Neural cell (in vitro differentiated cells): Measurements from ENCODE around the gene GUCA2B. TPM values are rescaled to one million over a fixed set of nuclear protein-coding genes. Genes with fewer than 3 reads are reported as not detected.

Experiments used
- H2AFZ ChIP-seq: fragments of 200-600, 300-800 bp; sonication (generic), shearing (Covaris generic); 2 replicates; pipeline ENCODE4 v1.6.0; 2014; ENCODE audit warnings: low read depth, mild to moderate bottlenecking, antibody characterized with exemption, low read length, moderate library complexity
- H3F3A ChIP-seq: fragments of 200-600 bp; shearing (Covaris generic); 2 replicates; pipeline ENCODE4 v1.6.1; 2016; ENCODE audit warnings: mild to moderate bottlenecking, moderate library complexity, mixed read lengths, antibody characterized with exemption, low read length; ENCODE audit not compliant: insufficient read depth, poor library complexity, severe bottlenecking
- H3K27ac ChIP-seq: fragments of 200-600, 300-800 bp; sonication (generic), shearing (Covaris generic); 2 replicates; pipeline ENCODE4 v1.5.1; 2014; ENCODE audit warnings: mild to moderate bottlenecking, low read length, moderate library complexity
- H3K27me3 ChIP-seq: fragments of 300-800, 200-600 bp; sonication (generic), shearing (Covaris generic); 2 replicates; pipeline ENCODE4 v1.6.0; 2014; ENCODE audit warnings: mild to moderate bottlenecking, low read depth, low read length, moderate library complexity; ENCODE audit not compliant: insufficient read depth
- H3K36me3 ChIP-seq: fragments of 300-800, 200-600 bp; sonication (generic), shearing (Covaris generic); 2 replicates; pipeline ENCODE4 v1.5.1; 2014; ENCODE audit warnings: mild to moderate bottlenecking, antibody characterized with exemption, low read length, moderate library complexity; ENCODE audit not compliant: insufficient read depth
- H3K4me2 ChIP-seq: fragments of 300-800, 200-600 bp; sonication (generic), shearing (Covaris generic); 2 replicates; pipeline ENCODE4 v1.6.0; 2014; ENCODE audit warnings: mild to moderate bottlenecking, low read length
- H3K4me3 ChIP-seq: fragments of 300-800, 200-600 bp; sonication (generic), shearing (Covaris generic); 2 replicates; pipeline ENCODE4 v1.5.1; 2014; ENCODE audit warnings: mild to moderate bottlenecking, low read length, moderate library complexity
- H3K79me2 ChIP-seq: fragments of 200-600 bp; shearing (Covaris generic); replicated peaks from 2 replicates; pipeline ENCODE4 v1.6.0; 2014; ENCODE audit warnings: mild to moderate bottlenecking, low read length, moderate library complexity; ENCODE audit not compliant: insufficient read depth
- H3K9ac ChIP-seq: fragments of 300-800, 200-600 bp; sonication (generic), shearing (Covaris generic); 2 replicates; pipeline ENCODE4 v1.6.1; 2016; ENCODE audit warnings: mild to moderate bottlenecking, low read length, mixed read lengths
- H3K9me2 ChIP-seq: fragments of 200-600 bp; shearing (Covaris generic); 2 replicates; pipeline ENCODE4 v1.6.1; 2016; ENCODE audit warnings: mild to moderate bottlenecking, low read length, mixed read lengths; ENCODE audit not compliant: insufficient read depth
- H3K9me3 ChIP-seq: fragments of 200-600, 300-800 bp; sonication (generic), shearing (Covaris generic); 2 replicates; pipeline ENCODE4 v1.6.1; 2016; ENCODE audit warnings: mild to moderate bottlenecking, mixed run types, low read length, moderate library complexity, mixed read lengths
- H4K20me1 ChIP-seq: fragments of 200-600 bp; shearing (Covaris generic); 2 replicates; pipeline ENCODE4 v1.6.1; 2016; ENCODE audit warnings: mild to moderate bottlenecking, mixed run types; ENCODE audit not compliant: insufficient read depth
- EP300 ChIP-seq: fragments of 450-650 bp; conservative IDR thresholded peaks from 2 replicates; pipeline ENCODE4 v1.6.1; 2014; ENCODE audit warnings: antibody characterized with exemption, mild to moderate bottlenecking, moderate library complexity; ENCODE audit not compliant: poor library complexity, severe bottlenecking
- EZH2 ChIP-seq: fragments of 200-600, 300-800 bp; shearing (Covaris generic), sonication (generic); IDR thresholded peaks from 2 replicates; pipeline ENCODE4 v1.6.1; 2014; ENCODE audit warnings: antibody characterized with exemption, low read length, borderline replicate concordance, mild to moderate bottlenecking; ENCODE audit not compliant: insufficient read depth, poor library complexity, severe bottlenecking
- MXI1 ChIP-seq: fragments of 450-650 bp; conservative IDR thresholded peaks from 2 replicates; pipeline ENCODE4 v1.6.1; 2014; ENCODE audit warnings: antibody characterized with exemption, mild to moderate bottlenecking; ENCODE audit not compliant: poor library complexity, severe bottlenecking
- POLR2AphosphoS5 ChIP-seq: IDR thresholded peaks from 2 replicates; pipeline ENCODE4 v1.6.1; 2012
- RAD21 ChIP-seq: fragments of 450-650 bp; conservative IDR thresholded peaks from 2 replicates; pipeline ENCODE4 v1.6.1; 2014; ENCODE audit warnings: antibody characterized with exemption, mild to moderate bottlenecking, moderate library complexity
- REST ChIP-seq: IDR thresholded peaks from 2 replicates; pipeline ENCODE4 v1.6.1; 2012; ENCODE audit warnings: borderline replicate concordance
- SMC3 ChIP-seq: fragments of 450-650 bp; conservative IDR thresholded peaks from 2 replicates; pipeline ENCODE4 v1.6.1; 2014; ENCODE audit warnings: antibody characterized with exemption, mild to moderate bottlenecking, moderate library complexity; ENCODE audit not compliant: poor library complexity
- TAF1 ChIP-seq: IDR thresholded peaks from 2 replicates; pipeline ENCODE4 v1.6.1; 2012; ENCODE audit warnings: low read depth
- polyA plus RNA-seq: library from polyadenylated mRNA; depleted of rRNA; stranded (reverse); fragments of >200 nt; gene quantifications from 2 replicates; pipeline ENCODE4 v1.2.3, GENCODE V29; 2014
- TF ChIP-seq, protein P1 (sequence below): fragments of 450-650 bp; IDR thresholded peaks from 2 replicates; pipeline ENCODE4 v1.5.1; 2014; ENCODE audit warnings: antibody characterized with exemption, mild to moderate bottlenecking, moderate library complexity; ENCODE audit not compliant: poor library complexity, severe bottlenecking

Gene GUCA2B
- polyA plus RNA-seq, 1 donor from 2014 or later = not detected

DNA sequence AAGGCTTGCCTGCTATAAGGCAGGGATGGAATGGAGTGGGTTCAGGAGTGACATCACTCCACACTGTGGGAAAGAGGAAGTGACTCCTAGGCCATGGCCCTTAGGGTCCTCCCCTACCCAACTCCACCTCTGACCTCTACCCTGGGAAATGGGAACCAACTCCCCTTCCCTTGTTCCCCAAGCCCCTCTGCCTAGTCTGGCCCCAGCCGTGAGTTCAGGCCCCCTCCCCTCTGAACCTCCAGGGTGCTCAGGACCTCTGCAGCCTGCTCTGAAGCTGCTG lies 15.1 kb downstream of the GUCA2B start:
- no peaks in the 10 kb centered on the region for H4K20me1 ChIP-seq
- H3K79me2 ChIP-seq = no peaks in the 10 kb centered on the region
- TF ChIP-seq EZH2 (no peak), RAD21 (no peak), REST (no peak), SMC3 (no peak), POLR2AphosphoS5 (no peak), TAF1 (no peak), MXI1 (no peak), EP300 (no peak)
- TF ChIP-seq, protein P1, sequence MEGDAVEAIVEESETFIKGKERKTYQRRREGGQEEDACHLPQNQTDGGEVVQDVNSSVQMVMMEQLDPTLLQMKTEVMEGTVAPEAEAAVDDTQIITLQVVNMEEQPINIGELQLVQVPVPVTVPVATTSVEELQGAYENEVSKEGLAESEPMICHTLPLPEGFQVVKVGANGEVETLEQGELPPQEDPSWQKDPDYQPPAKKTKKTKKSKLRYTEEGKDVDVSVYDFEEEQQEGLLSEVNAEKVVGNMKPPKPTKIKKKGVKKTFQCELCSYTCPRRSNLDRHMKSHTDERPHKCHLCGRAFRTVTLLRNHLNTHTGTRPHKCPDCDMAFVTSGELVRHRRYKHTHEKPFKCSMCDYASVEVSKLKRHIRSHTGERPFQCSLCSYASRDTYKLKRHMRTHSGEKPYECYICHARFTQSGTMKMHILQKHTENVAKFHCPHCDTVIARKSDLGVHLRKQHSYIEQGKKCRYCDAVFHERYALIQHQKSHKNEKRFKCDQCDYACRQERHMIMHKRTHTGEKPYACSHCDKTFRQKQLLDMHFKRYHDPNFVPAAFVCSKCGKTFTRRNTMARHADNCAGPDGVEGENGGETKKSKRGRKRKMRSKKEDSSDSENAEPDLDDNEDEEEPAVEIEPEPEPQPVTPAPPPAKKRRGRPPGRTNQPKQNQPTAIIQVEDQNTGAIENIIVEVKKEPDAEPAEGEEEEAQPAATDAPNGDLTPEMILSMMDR = no peak

DNA sequence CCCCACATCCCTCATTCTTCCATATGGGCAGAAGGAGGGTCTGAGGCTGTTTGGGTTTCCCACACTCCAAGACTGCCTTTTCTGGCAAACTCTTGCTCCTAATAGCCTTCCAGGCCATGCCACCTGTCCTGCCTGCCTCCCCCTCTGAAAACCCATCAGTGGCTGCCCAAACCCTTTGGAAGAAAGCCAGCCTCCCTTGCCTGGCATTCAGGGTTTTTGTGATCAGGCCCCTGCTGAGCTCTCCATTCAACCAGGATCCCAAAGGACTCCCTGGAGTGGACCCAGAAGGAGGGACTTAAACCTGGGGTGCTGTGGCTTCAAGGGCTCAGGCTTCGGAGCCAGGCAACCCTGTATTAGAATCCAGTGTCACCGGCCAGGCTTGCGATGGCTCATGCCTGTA lies 15.6 kb downstream of the GUCA2B start:
- no peaks in the 10 kb centered on the region for H4K20me1 ChIP-seq
- H3K27me3 ChIP-seq = no peaks in the 10 kb centered on the region

More for the DNA sequence above, 15.1 kb downstream of the GUCA2B start:
- H3K9me2 ChIP-seq = no peaks in the 10 kb centered on the region
- no peaks in the 10 kb centered on the region for H3F3A ChIP-seq
- H3K4me3 ChIP-seq = no peak overlapping the region
- H3K9ac ChIP-seq = no peak overlapping the region
- H3K9me3 ChIP-seq = no peaks in the 10 kb centered on the region
- H3K4me2 ChIP-seq = no peak overlapping the region
- H3K27ac ChIP-seq = no peak overlapping the region
- H3K36me3 ChIP-seq = no peaks in the 10 kb centered on the region
- H2AFZ ChIP-seq = no peak overlapping the region
- H3K27me3 ChIP-seq = no peaks in the 10 kb centered on the region

More for the DNA sequence above, 15.6 kb downstream of the GUCA2B start:
- Histone ChIP-seq H3K36me3 (no peaks in the 10 kb centered on the region), H3F3A (no peaks in the 10 kb centered on the region), H3K9ac (no peak overlapping the region), H3K4me3 (no peak overlapping the region), H3K79me2 (no peaks in the 10 kb centered on the region), H2AFZ (no peak overlapping the region), H3K9me3 (no peaks in the 10 kb centered on the region), H3K9me2 (no peaks in the 10 kb centered on the region), H3K4me2 (no peak overlapping the region), H3K27ac (no peak overlapping the region)
- TF ChIP-seq EZH2 (no peak), SMC3 (no peak), MXI1 (no peak), TAF1 (no peak), EP300 (no peak), POLR2AphosphoS5 (no peak), RAD21 (no peak), REST (no peak)
- TF ChIP-seq, protein P1 = no peak
